ENCODE results near the gene RASSF9.

The RASSF9 gene

GRCh38 chr12:85821206-85821605 is 15.0 kb downstream of the RASSF9 start:
- DNase-seq, result no peak

GRCh38 chr12:85820101-85820500 is 16.1 kb downstream of the RASSF9 start:
- DNase-seq, result peak; percentile 60

GRCh38 chr12:85814741-85815140 is 21.5 kb downstream of the RASSF9 start:
- peak; percentile 64 for DNase-seq

- DNase-seq, result no peak
Observed at GRCh38 chr12:85814071-85814470, 22.1 kb downstream of the RASSF9 start.

GRCh38 chr12:85809500-85809899 is 26.7 kb downstream of the RASSF9 start:
- no peak for DNase-seq

- no peak for DNase-seq
Observed at GRCh38 chr12:85807730-85808129, 28.5 kb downstream of the RASSF9 start.

- DNase-seq, result no peak
Observed at GRCh38 chr12:85805654-85806053, 30.6 kb downstream of the RASSF9 start.

GRCh38 chr12:85804663-85805062 is 31.5 kb downstream of the RASSF9 start:
- DNase-seq, result peak; percentile 56

- no peak for DNase-seq
Observed at GRCh38 chr12:85803923-85804322, 32.3 kb downstream of the RASSF9 start.

GRCh38 chr12:85803231-85803630 is 33.0 kb downstream of the RASSF9 start:
- peak; percentile 63 for DNase-seq

GRCh38 chr12:85798122-85798521 is 38.1 kb downstream of the RASSF9 start:
- no peak for DNase-seq

- DNase-seq, result no peak
Observed at GRCh38 chr12:85796001-85796400, 40.2 kb downstream of the RASSF9 start.

- peak; percentile 54 for DNase-seq
Observed at GRCh38 chr12:85794531-85794930, 41.7 kb downstream of the RASSF9 start.

- DNase-seq, result peak; percentile 60
Observed at GRCh38 chr12:85784096-85784720, 52.0 kb downstream of the RASSF9 start.

GRCh38 chr12:85782711-85783110 is 53.5 kb downstream of the RASSF9 start:
- peak; percentile 27 for DNase-seq

GRCh38 chr12:85781766-85782165 is 54.4 kb downstream of the RASSF9 start:
- DNase-seq, result no peak

- no peak for DNase-seq
Observed at GRCh38 chr12:85779768-85780167, 56.4 kb downstream of the RASSF9 start.

- DNase-seq, result no peak
Observed at GRCh38 chr12:85775091-85775490, 61.1 kb downstream of the RASSF9 start.

GRCh38 chr12:85765453-85765869 is 70.7 kb downstream of the RASSF9 start:
- DNase-seq, result no peak

- DNase-seq, result no peak
Observed at GRCh38 chr12:85759623-85760022, 76.6 kb downstream of the RASSF9 start.

GRCh38 chr12:85759091-85759490 is 77.1 kb downstream of the RASSF9 start:
- no peak for DNase-seq

GRCh38 chr12:85755760-85756159 is 80.4 kb downstream of the RASSF9 start:
- DNase-seq, result peak; percentile 43

Data from fibroblast of skin of scalp (primary cell).